OCI-LY7 (cell line): ENCODE data around the gene ZNF775.

Experiments used
- EZH2phosphoT487 ChIP-seq: fragments of 200-600 bp; sonication (generic); IDR thresholded peaks from 2 replicates; pipeline ENCODE4 v1.6.1; 2018; ENCODE audit warnings: low read depth, borderline replicate concordance, mild to moderate bottlenecking, mixed run types, antibody characterized with exemption, low read length, moderate library complexity, mixed read lengths
- TF ChIP-seq, protein P1 (sequence below): fragments of 200-600 bp; sonication (generic); conservative IDR thresholded peaks from 2 replicates; pipeline ENCODE4 v1.5.1; 2014; ENCODE audit warnings: mild to moderate bottlenecking, antibody characterized with exemption, low read length, moderate library complexity, mixed read lengths

DNA sequence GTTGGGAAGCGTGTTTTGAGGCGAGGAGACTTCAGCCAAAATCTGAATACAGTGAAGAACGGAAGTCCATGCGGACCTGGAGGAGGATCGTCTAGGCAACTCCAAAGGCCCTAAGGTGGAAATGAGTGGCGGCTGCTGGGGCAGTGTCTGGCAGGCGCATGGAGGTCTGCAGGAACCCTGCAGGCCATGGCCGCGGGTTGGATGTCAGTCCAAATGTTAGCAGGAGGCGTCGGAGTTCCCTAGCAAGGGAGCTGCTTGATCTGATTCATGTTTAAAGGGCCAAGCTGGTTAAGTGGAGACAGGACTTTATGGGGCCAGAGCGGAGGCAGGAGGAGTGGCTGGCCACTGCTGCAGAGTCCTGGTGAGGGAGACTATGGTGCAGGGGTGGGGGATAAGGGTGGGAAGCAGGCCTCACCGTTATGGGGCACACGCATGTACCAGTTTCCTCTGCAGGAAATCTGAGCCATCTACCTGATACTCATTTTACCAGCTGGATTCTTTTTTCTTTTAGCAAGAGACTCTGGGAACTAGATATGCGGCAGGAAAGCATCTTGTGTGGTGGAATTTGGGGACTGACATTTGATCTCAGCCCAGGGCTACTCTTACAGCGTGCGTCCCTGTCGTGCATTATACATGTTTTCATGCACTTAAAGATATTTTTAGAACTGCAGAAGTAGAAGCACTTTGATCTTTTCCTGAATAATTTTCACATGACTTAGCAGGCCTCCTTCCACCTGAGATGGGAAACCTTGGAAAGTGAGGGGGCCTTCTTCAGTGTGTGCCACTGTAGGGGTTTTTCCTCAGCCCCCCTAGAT is 17.1 kb upstream of the ZNF775 start:
- TF ChIP-seq, protein P1, sequence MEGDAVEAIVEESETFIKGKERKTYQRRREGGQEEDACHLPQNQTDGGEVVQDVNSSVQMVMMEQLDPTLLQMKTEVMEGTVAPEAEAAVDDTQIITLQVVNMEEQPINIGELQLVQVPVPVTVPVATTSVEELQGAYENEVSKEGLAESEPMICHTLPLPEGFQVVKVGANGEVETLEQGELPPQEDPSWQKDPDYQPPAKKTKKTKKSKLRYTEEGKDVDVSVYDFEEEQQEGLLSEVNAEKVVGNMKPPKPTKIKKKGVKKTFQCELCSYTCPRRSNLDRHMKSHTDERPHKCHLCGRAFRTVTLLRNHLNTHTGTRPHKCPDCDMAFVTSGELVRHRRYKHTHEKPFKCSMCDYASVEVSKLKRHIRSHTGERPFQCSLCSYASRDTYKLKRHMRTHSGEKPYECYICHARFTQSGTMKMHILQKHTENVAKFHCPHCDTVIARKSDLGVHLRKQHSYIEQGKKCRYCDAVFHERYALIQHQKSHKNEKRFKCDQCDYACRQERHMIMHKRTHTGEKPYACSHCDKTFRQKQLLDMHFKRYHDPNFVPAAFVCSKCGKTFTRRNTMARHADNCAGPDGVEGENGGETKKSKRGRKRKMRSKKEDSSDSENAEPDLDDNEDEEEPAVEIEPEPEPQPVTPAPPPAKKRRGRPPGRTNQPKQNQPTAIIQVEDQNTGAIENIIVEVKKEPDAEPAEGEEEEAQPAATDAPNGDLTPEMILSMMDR: no peak
- TF ChIP-seq EZH2phosphoT487: no peak
